Left lung (tissue), 10 donors: Measurements from ENCODE around the gene MYRF. TPM values are rescaled to one million over a fixed set of nuclear protein-coding genes. Genes with fewer than 3 reads are reported as not detected.
A peak's percentile ranks its signal among the peaks of the same experiment; 100 is the strongest.

Experiments used
- ATAC-seq: fragments of 200-7000 bp; cut with Tn5 transposase; one replicate; pipeline ENCODE4 v1.9.1; 2020; ENCODE audit warnings: moderate library complexity
- DNase-seq, 4 donors: peaks; one replicate each; pipeline ENCODE4 v3.0.0-alpha.2; 2013 to 2020
- H3K27ac ChIP-seq, 2 donors: fragments of 200-600 bp; sonication (generic) in 1 of 2; one replicate each; pipeline versions ENCODE4 v1.5.0 to v1.8.0; 2020 to 2021
- H3K27me3 ChIP-seq, 2 donors: fragments of 200-600 bp; sonication (generic) in 1 of 2; one replicate each; pipeline versions ENCODE4 v1.5.0 to v1.8.0; 2020 to 2021
- H3K36me3 ChIP-seq, 2 donors: fragments of 200-600 bp; sonication (generic) in 1 of 2; one replicate each; pipeline versions ENCODE4 v1.5.0 to v1.8.0; 2020 to 2021
- H3K4me1 ChIP-seq, 2 donors: fragments of 200-600 bp; one replicate each; pipeline ENCODE4 v1.8.0; 2021
- H3K4me3 ChIP-seq, 2 donors: fragments of 200-600 bp; sonication (generic) in 1 of 2; one replicate each; pipeline versions ENCODE4 v1.5.0 to v1.8.0; 2020 to 2021; ENCODE audit warnings: mild to moderate bottlenecking in 1 of 2
- H3K9me3 ChIP-seq, 2 donors: fragments of 200-600 bp; sonication (generic) in 1 of 2; one replicate each; pipeline versions ENCODE4 v1.5.0 to v1.8.0; 2020 to 2021
- CTCF ChIP-seq, 2 donors: fragments of 200-600 bp; sonication (generic) in 1 of 2; IDR thresholded peaks; one replicate each; pipeline versions ENCODE4 v1.5.0 to v1.8.0; 2021; ENCODE audit warnings: antibody characterized with exemption in 2 of 2
- intact Hi-C, 2 donors: fragments of 100-400 bp; cut with DNase I; formaldehyde crosslinking; loops; one replicate each; pipeline versions ENCODE4 v1.11.2 to v1.14.2; 2022
- polyA plus RNA-seq, 6 donors: library from polyadenylated mRNA; unstranded; fragments of 120-200 nt; gene quantifications; one replicate each; pipeline ENCODE4 v1.2.1, GENCODE V29; 2013; ENCODE audit not compliant: insufficient read length in 6 of 6
- total RNA-seq, 2 donors: library from RNA; stranded (reverse); fragmentation: NEBNext Ultra II Directional; extraction: Animal tissue kit (Norgen Biotek cat#: 25700); gene quantifications; one replicate each; pipeline ENCODE4 v1.2.1, GENCODE V29; 2021
- donor health status: DM: no; HTN: yes; CAD: no.
- donor health status: DM: no; HTN: no; CAD: no.

The MYRF gene
- total and polyA plus RNA-seq, 8 donors = 15.4 to 37.2 (median 29.9) TPM

GRCh38 chr11:61762798-61763197, 10.4 kb downstream of the MYRF start:
- H3K9me3 ChIP-seq = no peaks in the 10 kb centered on the region
- no peak for DNase-seq

GRCh38 chr11:61763930-61764605, 11.6 kb downstream of the MYRF start:
- no peak for ATAC-seq

More at GRCh38 chr11:61762798-61763197, 10.4 kb downstream of the MYRF start:
- intact Hi-C loops = no loop called here
- Histone ChIP-seq H3K27me3 (peaks cover 0 to 43% of the 10 kb centered on the region in 2 donors), H3K36me3 (no peaks in the 10 kb centered on the region), H3K27ac (no peak overlapping the region), H3K4me3 (no peak overlapping the region), H3K4me1 (no peaks in the 10 kb centered on the region)
- TF ChIP-seq CTCF (IDR thresholded peaks at IDR 0.05) = no peak
- no peak for ATAC-seq

GRCh38 chr11:61764606-61765260, 12.3 kb downstream of the MYRF start:
- H3K4me1 ChIP-seq = no peaks in the 10 kb centered on the region
- H3K27me3 ChIP-seq = peaks cover 0 to 43% of the 10 kb centered on the region in 2 donors
- H3K36me3 ChIP-seq = no peaks in the 10 kb centered on the region
- intact Hi-C loops = no loop called here
- no peak overlapping the region for H3K27ac ChIP-seq
- no peak for TF ChIP-seq CTCF (IDR thresholded peaks at IDR 0.05)
- DNase-seq = peak in 1 of 4 donors; percentile 67
- no peak for ATAC-seq
- no peak overlapping the region for H3K4me3 ChIP-seq
- H3K9me3 ChIP-seq = no peaks in the 10 kb centered on the region

More at GRCh38 chr11:61763930-61764605, 11.6 kb downstream of the MYRF start:
- TF ChIP-seq CTCF (IDR thresholded peaks at IDR 0.05) = no peak
- intact Hi-C loops = no loop called here
- no peaks in the 10 kb centered on the region for H3K4me1 ChIP-seq
- peak in 1 of 4 donors; percentile 79 for DNase-seq
- H3K36me3 ChIP-seq = no peaks in the 10 kb centered on the region
- no peaks in the 10 kb centered on the region for H3K9me3 ChIP-seq
- H3K27me3 ChIP-seq = peaks cover 0 to 43% of the 10 kb centered on the region in 2 donors
- H3K4me3 ChIP-seq = no peak overlapping the region
- no peak overlapping the region for H3K27ac ChIP-seq

GRCh38 chr11:61765550-61766253, 13.3 kb downstream of the MYRF start:
- no peak overlapping the region for H3K4me3 ChIP-seq
- no peak for ATAC-seq
- no peak overlapping the region for H3K27ac ChIP-seq
- peaks cover 0 to 43% of the 10 kb centered on the region in 2 donors for H3K27me3 ChIP-seq
- H3K36me3 ChIP-seq = no peaks in the 10 kb centered on the region
- peak in 1 of 4 donors; percentile 70 for DNase-seq
- H3K4me1 ChIP-seq = no peaks in the 10 kb centered on the region
- no peaks in the 10 kb centered on the region for H3K9me3 ChIP-seq
- intact Hi-C loops = no loop called here
- TF ChIP-seq CTCF (IDR thresholded peaks at IDR 0.05) = no peak

GRCh38 chr11:61766353-61766841, 14.0 kb downstream of the MYRF start:
- ATAC-seq (peak; percentile 8), DNase-seq (peak in 1 of 4 donors; percentile 22)
- Histone ChIP-seq H3K4me3 (no peak overlapping the region), H3K27ac (no peak overlapping the region), H3K4me1 (no peaks in the 10 kb centered on the region), H3K36me3 (no peaks in the 10 kb centered on the region), H3K27me3 (peaks cover 0 to 39% of the 10 kb centered on the region in 2 donors), H3K9me3 (no peaks in the 10 kb centered on the region)
- intact Hi-C loops = no loop called here
- no peak for TF ChIP-seq CTCF (IDR thresholded peaks at IDR 0.05)
